HEK293 (cell line): ENCODE measurements around the gene P2RX4.
"Not testable (repeated sequence)": the region's sequence is repeated elsewhere in the genome, so short reads cannot be mapped to it uniquely, and the experiment has no call there.

Source experiments
- CTCF ChIA-PET: fragments of 350-600 bp; formaldehyde crosslinking; extraction: SDS; loops from one replicate; lab custom pipeline; 2021; ENCODE audit warnings: antibody characterized with exemption; lab: Yijun Ruan, JAX
- POLR2A ChIA-PET: fragments of 300-600 bp; formaldehyde crosslinking; extraction: SDS; loops from one replicate; lab custom pipeline; 2020; ENCODE audit warnings: antibody characterized with exemption, inconsistent platforms; lab: Yijun Ruan, JAX
- H3K27ac ChIP-seq: fragments of 200-500 bp; sonication (Bioruptor generic); 2 replicates; pipeline ENCODE4 v1.5.1; 2014; ENCODE audit warnings: low read depth, low read length, control low read depth, inconsistent platforms; ENCODE audit errors: extremely low read depth
- H3K36me3 ChIP-seq, 2 experiments: fragments of 200-500 bp in 1 of 2; sonication (Bioruptor generic) in 1 of 2; 1 replicate in 1 of 2; 2 replicates in 1 of 2; pipeline ENCODE4 v1.5.1; 2014 to 2017; ENCODE audit warnings: inconsistent platforms in 2 of 2, low read length in 2 of 2; ENCODE audit not compliant: control insufficient read depth in 2 of 2, insufficient read depth in 1 of 2
- H3K4me1 ChIP-seq: fragments of 200-500 bp; sonication (Bioruptor generic); 2 replicates; pipeline ENCODE4 v1.5.1; 2014; ENCODE audit warnings: mild to moderate bottlenecking, low read length, inconsistent platforms; ENCODE audit not compliant: control insufficient read depth, insufficient read depth
- H3K4me3 ChIP-seq: 2 replicates; pipeline ENCODE4 v1.5.1; 2011; ENCODE audit warnings: low read depth, mild to moderate bottlenecking, control low read depth, low read length, moderate library complexity
- H3K9me3 ChIP-seq: fragments of 200-500 bp; sonication (Bioruptor generic); 2 replicates; pipeline ENCODE4 v1.5.1; 2014; ENCODE audit warnings: low read depth, low read length, inconsistent platforms; ENCODE audit not compliant: control insufficient read depth, insufficient read depth
- GLI4 ChIP-seq: fragments of 450-650 bp; formaldehyde crosslinking; IDR thresholded peaks from 2 replicates; pipeline ENCODE4 v1.5.1; 2016; ENCODE audit warnings: missing biosample characterization, missing genetic modification characterization
- HOXC10 ChIP-seq: sonication (generic); formaldehyde crosslinking; IDR thresholded peaks from 2 replicates; pipeline ENCODE4 v1.8.1; 2023; ENCODE audit warnings: mild to moderate bottlenecking, missing genetic modification reagents
- MYNN ChIP-seq: fragments of 450-650 bp; formaldehyde crosslinking; IDR thresholded peaks from 2 replicates; pipeline ENCODE4 v1.5.1; 2016; ENCODE audit warnings: missing biosample characterization, missing genetic modification characterization, borderline replicate concordance
- SCRT1 ChIP-seq: fragments of 450-650 bp; formaldehyde crosslinking; IDR thresholded peaks from 2 replicates; pipeline ENCODE4 v1.5.1; 2016; ENCODE audit warnings: missing biosample characterization, missing genetic modification characterization, borderline replicate concordance
- SETDB1 ChIP-seq: IDR thresholded peaks from one replicate; pipeline ENCODE4 v1.6.1; 2017; ENCODE audit warnings: mild to moderate bottlenecking, low read length, moderate library complexity, mixed read lengths; ENCODE audit not compliant: insufficient read length
- WT1 ChIP-seq: fragments of 450-650 bp; formaldehyde crosslinking; IDR thresholded peaks from 2 replicates; pipeline ENCODE4 v1.5.1; 2016; ENCODE audit warnings: missing biosample characterization, missing genetic modification characterization
- ZBTB1 ChIP-seq: fragments of 450-650 bp; formaldehyde crosslinking; IDR thresholded peaks from 2 replicates; pipeline ENCODE4 v1.5.1; 2016; ENCODE audit warnings: missing biosample characterization, missing genetic modification characterization
- ZEB2 ChIP-seq: fragments of 450-650 bp; formaldehyde crosslinking; IDR thresholded peaks from 2 replicates; pipeline ENCODE4 v1.5.1; 2016; ENCODE audit warnings: missing biosample characterization, missing genetic modification characterization
- ZFP69B ChIP-seq: fragments of 450-650 bp; formaldehyde crosslinking; IDR thresholded peaks from 2 replicates; pipeline ENCODE4 v1.5.1; 2016; ENCODE audit warnings: missing biosample characterization, missing genetic modification characterization
- ZNF19 ChIP-seq: fragments of 450-650 bp; formaldehyde crosslinking; IDR thresholded peaks from 2 replicates; pipeline ENCODE4; 2016; ENCODE audit warnings: missing biosample characterization, missing genetic modification characterization, low read depth
- ZNF248 ChIP-seq: fragments of 450-650 bp; formaldehyde crosslinking; IDR thresholded peaks from 2 replicates; pipeline ENCODE4 v1.5.1; 2017; ENCODE audit warnings: missing biosample characterization, missing genetic modification characterization
- ZNF404 ChIP-seq: fragments of 450-650 bp; formaldehyde crosslinking; IDR thresholded peaks from 2 replicates; pipeline ENCODE4 v1.5.1; 2017; ENCODE audit warnings: missing biosample characterization, missing genetic modification characterization
- ZNF416 ChIP-seq: fragments of 450-650 bp; formaldehyde crosslinking; IDR thresholded peaks from 2 replicates; pipeline ENCODE4 v1.5.1; 2016; ENCODE audit warnings: missing biosample characterization, missing genetic modification characterization
- ZNF473 ChIP-seq: fragments of 450-650 bp; formaldehyde crosslinking; IDR thresholded peaks from 2 replicates; pipeline ENCODE4 v1.5.1; 2017; ENCODE audit warnings: missing biosample characterization, missing genetic modification characterization
- ZNF510 ChIP-seq: fragments of 450-650 bp; formaldehyde crosslinking; IDR thresholded peaks from 2 replicates; pipeline ENCODE4 v1.5.1; 2018; ENCODE audit warnings: mild to moderate bottlenecking, missing genetic modification characterization, missing biosample characterization; ENCODE audit not compliant: insufficient replicate concordance
- ZNF571 ChIP-seq: fragments of 450-650 bp; formaldehyde crosslinking; IDR thresholded peaks from 2 replicates; pipeline ENCODE4 v1.5.0; 2017; ENCODE audit warnings: missing biosample characterization, missing genetic modification characterization
- ZNF629 ChIP-seq: fragments of 450-650 bp; formaldehyde crosslinking; IDR thresholded peaks from 2 replicates; pipeline ENCODE4 v1.5.1; 2017; ENCODE audit warnings: missing biosample characterization, missing genetic modification characterization
- ZNF658 ChIP-seq: fragments of 450-650 bp; formaldehyde crosslinking; IDR thresholded peaks from 2 replicates; pipeline ENCODE4; 2016; ENCODE audit warnings: missing biosample characterization, missing genetic modification characterization
- ZNF664 ChIP-seq: fragments of 450-650 bp; formaldehyde crosslinking; IDR thresholded peaks from 2 replicates; pipeline ENCODE4 v1.5.1; 2016; ENCODE audit warnings: missing biosample characterization, missing genetic modification characterization
- ZNF843 ChIP-seq: fragments of 450-650 bp; formaldehyde crosslinking; IDR thresholded peaks from 2 replicates; pipeline ENCODE4 v1.5.1; 2016; ENCODE audit warnings: missing biosample characterization, missing genetic modification characterization
- ZSCAN16 ChIP-seq: fragments of 450-650 bp; formaldehyde crosslinking; IDR thresholded peaks from 2 replicates; pipeline ENCODE4 v1.5.1; 2016; ENCODE audit warnings: missing biosample characterization, missing genetic modification characterization
- TF ChIP-seq, protein P1 (sequence below): fragments of 450-650 bp; formaldehyde crosslinking; IDR thresholded peaks from 2 replicates; pipeline ENCODE4 v1.5.1; 2016; ENCODE audit warnings: missing biosample characterization, missing genetic modification characterization
- TF ChIP-seq, protein P2 (sequence below): fragments of 450-650 bp; formaldehyde crosslinking; IDR thresholded peaks from 2 replicates; pipeline ENCODE4 v1.5.1; 2016; ENCODE audit warnings: missing biosample characterization, missing genetic modification characterization
- TF ChIP-seq, protein P3 (sequence below): fragments of 450-650 bp; formaldehyde crosslinking; IDR thresholded peaks from 2 replicates; pipeline ENCODE4 v1.5.1; 2016; ENCODE audit warnings: missing biosample characterization, missing genetic modification characterization
- TF ChIP-seq, protein P4 (sequence below): fragments of 450-650 bp; formaldehyde crosslinking; IDR thresholded peaks from 2 replicates; pipeline ENCODE4 v1.5.1; 2017; ENCODE audit warnings: missing biosample characterization, missing genetic modification characterization
- TF ChIP-seq, protein P5 (sequence below): fragments of 450-650 bp; formaldehyde crosslinking; IDR thresholded peaks from 2 replicates; pipeline ENCODE4 v1.5.1; 2016; ENCODE audit warnings: missing biosample characterization, missing genetic modification characterization, borderline replicate concordance

P2RX4 gene

DNA sequence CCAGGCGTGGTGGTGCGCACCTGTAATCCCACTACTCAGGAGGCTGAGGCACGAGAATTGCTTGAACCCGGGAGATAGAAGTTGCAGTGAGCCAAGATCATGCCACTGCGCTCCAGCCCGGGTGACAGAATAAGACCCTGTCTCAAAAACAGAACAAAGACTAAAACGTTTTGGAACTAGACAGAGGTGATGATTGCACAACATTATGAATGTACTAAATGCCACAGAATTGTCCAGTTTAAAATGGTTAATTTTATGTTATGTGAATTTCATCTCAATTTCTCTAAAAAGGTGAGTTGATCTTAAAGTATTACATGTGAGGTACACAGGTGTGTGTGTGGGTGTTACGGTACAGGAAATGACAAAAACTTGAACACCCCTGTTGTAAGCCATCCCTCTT is 16.5 kb downstream of the P2RX4 start (continued):
- TF ChIP-seq, protein P1, sequence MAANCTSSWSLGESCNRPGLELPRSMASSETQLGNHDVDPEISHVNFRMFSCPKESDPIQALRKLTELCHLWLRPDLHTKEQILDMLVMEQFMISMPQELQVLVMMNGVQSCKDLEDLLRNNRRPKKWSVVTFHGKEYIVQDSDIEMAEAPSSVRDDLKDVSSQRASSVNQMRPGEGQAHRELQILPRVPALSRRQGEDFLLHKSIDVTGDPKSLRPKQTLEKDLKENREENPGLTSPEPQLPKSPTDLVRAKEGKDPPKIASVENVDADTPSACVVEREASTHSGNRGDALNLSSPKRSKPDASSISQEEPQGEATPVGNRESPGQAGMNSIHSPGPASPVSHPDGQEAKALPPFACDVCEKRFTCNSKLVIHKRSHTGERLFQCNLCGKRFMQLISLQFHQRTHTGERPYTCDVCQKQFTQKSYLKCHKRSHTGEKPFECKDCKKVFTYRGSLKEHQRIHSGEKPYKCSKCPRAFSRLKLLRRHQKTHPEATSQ (tag by site-specific recombination): no peak
- TF ChIP-seq HOXC10 (CRISPR knock-in tag) (no peak), ZEB2 (no peak), ZBTB1 (tag by site-specific recombination) (no peak), ZNF571 (tag by site-specific recombination) (no peak), ZNF416 (tag by site-specific recombination) (no peak), ZNF629 (tag by site-specific recombination) (no peak), ZNF473 (no peak)
- TF ChIP-seq, all 188 proteins: peak for 0

DNA sequence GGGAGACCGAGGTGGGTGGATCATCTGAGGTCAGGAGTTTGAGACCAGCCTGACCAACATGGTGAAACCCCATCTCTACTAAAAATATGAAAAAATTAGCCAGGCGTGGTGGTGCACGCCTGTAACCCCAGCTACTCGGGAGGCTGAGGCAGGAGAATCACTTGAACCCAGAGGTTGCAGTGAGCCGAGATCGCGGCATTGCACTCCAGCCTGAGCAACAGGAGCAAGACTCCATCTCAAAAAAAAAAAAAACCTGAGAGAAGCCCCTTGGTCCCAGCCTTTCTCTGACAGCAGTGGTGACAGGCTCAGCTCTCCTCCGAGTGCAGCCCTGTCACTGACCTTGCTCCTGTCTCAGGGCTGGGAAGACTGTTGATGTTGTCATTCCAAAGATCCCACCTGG is 16.9 kb downstream of the P2RX4 start:
- H3K27ac ChIP-seq, H3K9me3 ChIP-seq, H3K4me3 ChIP-seq, POLR2A ChIA-PET, H3K4me1 ChIP-seq: not testable (repeated sequence)
- CTCF ChIA-PET: interaction anchor here (0.7 kb wide), 1 partner anchor 252 kb away, joined by 3 read pairs; no protein-coding TSS in a partner anchor
- peaks cover 8 to 38% of the 10 kb centered on the region in 2 experiments; a peak in 2 of 3 replicates for H3K36me3 ChIP-seq

DNA sequence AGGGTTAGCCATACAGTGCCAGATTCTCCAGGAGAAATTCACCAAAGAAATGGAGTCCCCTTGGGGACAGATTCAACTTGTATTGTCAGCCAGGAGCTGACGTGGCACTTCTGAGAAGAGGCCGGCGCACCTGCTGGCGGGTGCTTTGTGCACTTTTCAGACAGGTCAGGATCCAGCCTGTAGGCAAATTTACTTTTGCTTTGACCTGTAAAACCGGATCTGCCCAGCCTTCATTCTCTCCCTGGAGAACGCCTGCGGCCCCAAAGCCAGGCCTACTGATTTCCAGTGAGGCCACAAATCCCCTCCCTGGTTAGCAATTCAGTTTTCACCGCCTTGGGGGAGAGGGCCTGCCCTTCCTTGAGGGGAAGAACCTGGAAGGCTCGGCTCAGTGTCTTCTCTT is 17.4 kb downstream of the P2RX4 start:
- Histone ChIP-seq H3K4me1 (no peaks in the 10 kb centered on the region), H3K27ac (no peak overlapping the region), H3K9me3 (no peaks in the 10 kb centered on the region), H3K36me3 (peaks cover 8 to 42% of the 10 kb centered on the region in 2 experiments; a peak in 2 of 3 replicates), H3K4me3 (no peak overlapping the region)
- TF ChIP-seq, protein P2, sequence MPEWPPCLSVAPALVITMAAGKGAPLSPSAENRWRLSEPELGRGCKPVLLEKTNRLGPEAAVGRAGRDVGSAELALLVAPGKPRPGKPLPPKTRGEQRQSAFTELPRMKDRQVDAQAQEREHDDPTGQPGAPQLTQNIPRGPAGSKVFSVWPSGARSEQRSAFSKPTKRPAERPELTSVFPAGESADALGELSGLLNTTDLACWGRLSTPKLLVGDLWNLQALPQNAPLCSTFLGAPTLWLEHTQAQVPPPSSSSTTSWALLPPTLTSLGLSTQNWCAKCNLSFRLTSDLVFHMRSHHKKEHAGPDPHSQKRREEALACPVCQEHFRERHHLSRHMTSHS (tag by site-specific recombination): no peak
- TF ChIP-seq ZNF664 (no peak), ZNF510 (tag by site-specific recombination) (no peak), ZFP69B (no peak), WT1 (tag by site-specific recombination) (no peak), ZNF658 (no peak), MYNN (tag by site-specific recombination) (no peak), ZSCAN16 (tag by site-specific recombination) (no peak), ZNF248 (tag by site-specific recombination) (no peak), SCRT1 (tag by site-specific recombination) (no peak), ZNF404 (no peak), GLI4 (no peak), SETDB1 (no peak), ZNF843 (tag by site-specific recombination) (no peak), ZNF19 (no peak)
- TF ChIP-seq, protein P3, sequence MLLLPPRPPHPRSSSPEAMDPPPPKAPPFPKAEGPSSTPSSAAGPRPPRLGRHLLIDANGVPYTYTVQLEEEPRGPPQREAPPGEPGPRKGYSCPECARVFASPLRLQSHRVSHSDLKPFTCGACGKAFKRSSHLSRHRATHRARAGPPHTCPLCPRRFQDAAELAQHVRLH (tag by site-specific recombination): no peak
- TF ChIP-seq, protein P4, sequence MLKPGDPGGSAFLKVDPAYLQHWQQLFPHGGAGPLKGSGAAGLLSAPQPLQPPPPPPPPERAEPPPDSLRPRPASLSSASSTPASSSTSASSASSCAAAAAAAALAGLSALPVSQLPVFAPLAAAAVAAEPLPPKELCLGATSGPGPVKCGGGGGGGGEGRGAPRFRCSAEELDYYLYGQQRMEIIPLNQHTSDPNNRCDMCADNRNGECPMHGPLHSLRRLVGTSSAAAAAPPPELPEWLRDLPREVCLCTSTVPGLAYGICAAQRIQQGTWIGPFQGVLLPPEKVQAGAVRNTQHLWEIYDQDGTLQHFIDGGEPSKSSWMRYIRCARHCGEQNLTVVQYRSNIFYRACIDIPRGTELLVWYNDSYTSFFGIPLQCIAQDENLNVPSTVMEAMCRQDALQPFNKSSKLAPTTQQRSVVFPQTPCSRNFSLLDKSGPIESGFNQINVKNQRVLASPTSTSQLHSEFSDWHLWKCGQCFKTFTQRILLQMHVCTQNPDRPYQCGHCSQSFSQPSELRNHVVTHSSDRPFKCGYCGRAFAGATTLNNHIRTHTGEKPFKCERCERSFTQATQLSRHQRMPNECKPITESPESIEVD (tag by site-specific recombination): no peak
- TF ChIP-seq, protein P5, sequence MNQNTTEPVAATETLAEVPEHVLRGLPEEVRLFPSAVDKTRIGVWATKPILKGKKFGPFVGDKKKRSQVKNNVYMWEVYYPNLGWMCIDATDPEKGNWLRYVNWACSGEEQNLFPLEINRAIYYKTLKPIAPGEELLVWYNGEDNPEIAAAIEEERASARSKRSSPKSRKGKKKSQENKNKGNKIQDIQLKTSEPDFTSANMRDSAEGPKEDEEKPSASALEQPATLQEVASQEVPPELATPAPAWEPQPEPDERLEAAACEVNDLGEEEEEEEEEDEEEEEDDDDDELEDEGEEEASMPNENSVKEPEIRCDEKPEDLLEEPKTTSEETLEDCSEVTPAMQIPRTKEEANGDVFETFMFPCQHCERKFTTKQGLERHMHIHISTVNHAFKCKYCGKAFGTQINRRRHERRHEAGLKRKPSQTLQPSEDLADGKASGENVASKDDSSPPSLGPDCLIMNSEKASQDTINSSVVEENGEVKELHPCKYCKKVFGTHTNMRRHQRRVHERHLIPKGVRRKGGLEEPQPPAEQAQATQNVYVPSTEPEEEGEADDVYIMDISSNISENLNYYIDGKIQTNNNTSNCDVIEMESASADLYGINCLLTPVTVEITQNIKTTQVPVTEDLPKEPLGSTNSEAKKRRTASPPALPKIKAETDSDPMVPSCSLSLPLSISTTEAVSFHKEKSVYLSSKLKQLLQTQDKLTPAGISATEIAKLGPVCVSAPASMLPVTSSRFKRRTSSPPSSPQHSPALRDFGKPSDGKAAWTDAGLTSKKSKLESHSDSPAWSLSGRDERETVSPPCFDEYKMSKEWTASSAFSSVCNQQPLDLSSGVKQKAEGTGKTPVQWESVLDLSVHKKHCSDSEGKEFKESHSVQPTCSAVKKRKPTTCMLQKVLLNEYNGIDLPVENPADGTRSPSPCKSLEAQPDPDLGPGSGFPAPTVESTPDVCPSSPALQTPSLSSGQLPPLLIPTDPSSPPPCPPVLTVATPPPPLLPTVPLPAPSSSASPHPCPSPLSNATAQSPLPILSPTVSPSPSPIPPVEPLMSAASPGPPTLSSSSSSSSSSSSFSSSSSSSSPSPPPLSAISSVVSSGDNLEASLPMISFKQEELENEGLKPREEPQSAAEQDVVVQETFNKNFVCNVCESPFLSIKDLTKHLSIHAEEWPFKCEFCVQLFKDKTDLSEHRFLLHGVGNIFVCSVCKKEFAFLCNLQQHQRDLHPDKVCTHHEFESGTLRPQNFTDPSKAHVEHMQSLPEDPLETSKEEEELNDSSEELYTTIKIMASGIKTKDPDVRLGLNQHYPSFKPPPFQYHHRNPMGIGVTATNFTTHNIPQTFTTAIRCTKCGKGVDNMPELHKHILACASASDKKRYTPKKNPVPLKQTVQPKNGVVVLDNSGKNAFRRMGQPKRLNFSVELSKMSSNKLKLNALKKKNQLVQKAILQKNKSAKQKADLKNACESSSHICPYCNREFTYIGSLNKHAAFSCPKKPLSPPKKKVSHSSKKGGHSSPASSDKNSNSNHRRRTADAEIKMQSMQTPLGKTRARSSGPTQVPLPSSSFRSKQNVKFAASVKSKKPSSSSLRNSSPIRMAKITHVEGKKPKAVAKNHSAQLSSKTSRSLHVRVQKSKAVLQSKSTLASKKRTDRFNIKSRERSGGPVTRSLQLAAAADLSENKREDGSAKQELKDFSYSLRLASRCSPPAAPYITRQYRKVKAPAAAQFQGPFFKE (tag by site-specific recombination): no peak
- ChIA-PET POLR2A (no interaction called here), CTCF (interaction anchor here (0.7 kb wide), 1 partner anchor 251 kb away, joined by 3 read pairs; no protein-coding TSS in a partner anchor)
